ENCODE measurements around the gene TFF2. TPM values are rescaled to one million over a fixed set of nuclear protein-coding genes. Genes with fewer than 3 reads are reported as not detected.
A peak's percentile ranks its signal among the peaks of the same experiment; 100 is the strongest.

Gene TFF2
- total RNA-seq, 2 experiments from 2014 or later = not detected

DNA sequence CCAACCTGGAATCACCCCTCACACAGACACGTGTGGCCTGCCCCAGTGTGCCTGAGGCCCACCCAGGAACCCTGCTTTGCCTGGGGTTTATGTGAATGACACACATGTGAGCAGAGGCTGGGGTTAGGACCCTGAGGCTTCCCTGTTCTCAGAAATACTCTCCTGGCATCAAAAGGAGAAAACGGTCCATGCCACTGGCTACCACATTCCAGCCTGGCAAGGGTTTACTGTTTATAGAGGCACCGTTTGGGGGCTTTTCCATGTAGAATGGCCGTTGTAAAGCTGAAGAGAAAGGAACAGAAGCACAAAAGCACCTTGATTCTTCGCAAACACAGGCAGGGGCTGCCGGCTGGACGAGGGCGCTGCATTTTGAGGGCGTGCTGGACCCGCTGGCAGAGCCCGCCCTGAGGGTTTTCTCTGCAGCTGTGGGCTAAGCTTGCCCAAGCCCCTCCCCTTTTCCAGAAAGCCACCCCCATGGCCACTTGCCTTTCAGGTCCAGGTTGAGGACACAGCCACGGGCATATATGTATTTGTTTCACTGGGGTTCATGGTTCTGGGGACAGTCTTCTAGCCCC, 48.6 kb downstream of the TFF2 start:
- CTCF ChIA-PET = no interaction called here
- Mint-ChIP-seq H3K4me1 (ENCODE audit: low read depth) (peaks cover 8% of the 10 kb centered on the region), H3K4me3 (no peak overlapping the region), H3K27me3 (ENCODE audit: low read depth) (peaks cover 2% of the 10 kb centered on the region), H3K9me3 (no peaks in the 10 kb centered on the region), H3K36me3 (ENCODE audit: low read depth) (no peaks in the 10 kb centered on the region), H3K27ac (no peak overlapping the region)
- intact Hi-C loops (cut with micrococcal nuclease) = no loop called here
- DNase-seq = no peak

DNA sequence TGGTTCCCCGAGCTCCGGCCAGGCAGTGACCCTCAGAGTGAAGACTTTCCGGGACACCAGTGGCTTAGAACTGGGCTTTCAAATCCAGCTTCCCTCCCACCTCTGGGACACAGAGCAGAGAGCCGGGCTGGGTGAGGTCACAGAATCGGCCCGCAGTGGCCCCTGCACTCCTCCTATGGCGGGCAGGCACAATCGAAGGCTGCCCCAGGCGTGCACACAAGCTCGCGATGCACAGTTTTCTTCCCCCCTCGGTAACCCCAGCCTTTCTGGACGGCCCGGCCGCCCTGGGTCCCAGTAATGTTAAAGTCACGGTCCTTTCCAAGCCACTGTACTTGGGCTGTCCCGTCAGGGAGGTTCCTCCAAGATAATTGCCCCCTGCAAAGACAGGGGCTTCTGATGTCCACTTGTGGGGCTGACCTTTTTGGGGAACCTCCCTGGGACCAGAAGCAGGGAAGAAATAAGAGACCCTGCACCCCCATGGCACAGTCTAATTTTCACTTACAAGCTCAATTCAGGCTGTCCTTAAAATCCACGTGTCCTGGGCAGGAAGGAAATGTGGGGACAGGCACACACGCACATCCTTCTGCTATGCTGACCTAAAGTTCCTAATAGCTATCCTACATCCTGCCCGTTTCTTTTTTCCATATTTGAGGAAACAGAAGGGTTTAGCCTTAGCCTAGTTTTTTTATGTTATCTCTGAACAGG, 49.3 kb downstream of the TFF2 start:
- H3K27ac Mint-ChIP-seq = no peak overlapping the region

DNA sequence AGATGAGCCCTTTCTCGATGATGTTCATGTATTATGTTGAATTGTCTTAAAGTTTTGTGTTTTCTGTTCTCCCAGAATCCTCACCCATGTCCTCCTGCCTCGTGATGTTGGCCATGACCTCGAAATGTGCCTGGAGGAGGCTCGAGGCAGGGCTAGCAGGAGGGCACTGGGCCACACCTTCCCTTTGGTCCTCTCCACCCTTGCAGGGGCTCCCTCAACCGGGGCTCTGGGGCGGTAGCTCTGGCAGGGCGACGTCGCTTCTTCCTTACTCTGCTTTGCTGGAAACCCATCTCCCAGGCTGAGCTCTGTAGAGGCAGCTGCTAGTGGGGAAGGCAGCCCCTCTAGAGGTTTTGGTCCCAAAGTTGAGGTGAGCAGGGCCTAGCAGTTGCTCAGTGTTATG, 49.8 kb downstream of the TFF2 start:
- H3K27me3 Mint-ChIP-seq (ENCODE audit: low read depth) = no peaks in the 10 kb centered on the region
- no peaks in the 10 kb centered on the region for H3K36me3 Mint-ChIP-seq (ENCODE audit: low read depth)
- intact Hi-C loops (cut with micrococcal nuclease) = no loop called here
- peaks cover 8% of the 10 kb centered on the region for H3K4me1 Mint-ChIP-seq (ENCODE audit: low read depth)
- H3K9me3 Mint-ChIP-seq = no peaks in the 10 kb centered on the region
- no peak overlapping the region for H3K27ac Mint-ChIP-seq
- CTCF ChIA-PET = interaction anchor here (1.0 kb wide), 1 partner anchor 208 kb away, joined by 3 read pairs; no protein-coding TSS in a partner anchor
- H3K4me3 Mint-ChIP-seq = no peak overlapping the region
- no peak for DNase-seq

More for the DNA sequence above, 49.3 kb downstream of the TFF2 start:
- CTCF ChIA-PET = interaction anchor here (1.0 kb wide), 1 partner anchor 208 kb away, joined by 3 read pairs; no protein-coding TSS in a partner anchor
- H3K4me3 Mint-ChIP-seq = no peak overlapping the region
- no peaks in the 10 kb centered on the region for H3K36me3 Mint-ChIP-seq (ENCODE audit: low read depth)
- no peak for DNase-seq
- no peaks in the 10 kb centered on the region for H3K9me3 Mint-ChIP-seq
- peaks cover 8% of the 10 kb centered on the region for H3K4me1 Mint-ChIP-seq (ENCODE audit: low read depth)
- no peaks in the 10 kb centered on the region for H3K27me3 Mint-ChIP-seq (ENCODE audit: low read depth)
- intact Hi-C loops (cut with micrococcal nuclease) = no loop called here

DNA sequence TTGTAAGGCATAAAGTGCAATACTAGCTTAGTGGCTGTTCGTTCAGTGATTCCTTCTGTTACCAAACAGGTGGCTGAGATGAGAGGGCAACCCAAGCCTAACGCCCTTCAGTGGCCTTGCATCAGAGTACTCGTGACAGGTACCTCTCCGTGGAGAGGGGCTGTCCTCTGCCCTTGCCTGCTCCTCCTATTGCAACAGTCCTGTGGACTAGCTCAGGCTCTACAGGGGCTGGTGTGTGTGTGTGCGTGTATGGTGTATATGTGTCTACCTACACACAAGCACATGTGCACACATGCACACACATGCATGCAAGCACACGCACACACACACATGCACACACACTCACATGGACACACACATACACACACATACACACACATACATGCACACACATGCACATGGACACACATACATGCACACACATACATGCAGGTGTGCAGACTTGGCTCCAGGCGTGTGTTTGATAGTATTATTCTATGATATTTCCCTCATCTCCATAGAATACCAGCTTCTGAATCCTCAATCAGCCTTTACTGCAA, 50.7 kb downstream of the TFF2 start:
- H3K4me3 Mint-ChIP-seq = no peak overlapping the region
- H3K9me3 Mint-ChIP-seq = no peaks in the 10 kb centered on the region
- peaks cover 8% of the 10 kb centered on the region for H3K4me1 Mint-ChIP-seq (ENCODE audit: low read depth)
- no peak for DNase-seq
- H3K27ac Mint-ChIP-seq = no peak overlapping the region
- intact Hi-C loops (cut with micrococcal nuclease) = no loop called here
- CTCF ChIA-PET = interaction anchor here (0.8 kb wide), 1 partner anchor 10 kb away, joined by 3 read pairs; no protein-coding TSS in a partner anchor
- peaks cover 4% of the 10 kb centered on the region for H3K36me3 Mint-ChIP-seq (ENCODE audit: low read depth)
- H3K27me3 Mint-ChIP-seq (ENCODE audit: low read depth) = no peaks in the 10 kb centered on the region

DNA sequence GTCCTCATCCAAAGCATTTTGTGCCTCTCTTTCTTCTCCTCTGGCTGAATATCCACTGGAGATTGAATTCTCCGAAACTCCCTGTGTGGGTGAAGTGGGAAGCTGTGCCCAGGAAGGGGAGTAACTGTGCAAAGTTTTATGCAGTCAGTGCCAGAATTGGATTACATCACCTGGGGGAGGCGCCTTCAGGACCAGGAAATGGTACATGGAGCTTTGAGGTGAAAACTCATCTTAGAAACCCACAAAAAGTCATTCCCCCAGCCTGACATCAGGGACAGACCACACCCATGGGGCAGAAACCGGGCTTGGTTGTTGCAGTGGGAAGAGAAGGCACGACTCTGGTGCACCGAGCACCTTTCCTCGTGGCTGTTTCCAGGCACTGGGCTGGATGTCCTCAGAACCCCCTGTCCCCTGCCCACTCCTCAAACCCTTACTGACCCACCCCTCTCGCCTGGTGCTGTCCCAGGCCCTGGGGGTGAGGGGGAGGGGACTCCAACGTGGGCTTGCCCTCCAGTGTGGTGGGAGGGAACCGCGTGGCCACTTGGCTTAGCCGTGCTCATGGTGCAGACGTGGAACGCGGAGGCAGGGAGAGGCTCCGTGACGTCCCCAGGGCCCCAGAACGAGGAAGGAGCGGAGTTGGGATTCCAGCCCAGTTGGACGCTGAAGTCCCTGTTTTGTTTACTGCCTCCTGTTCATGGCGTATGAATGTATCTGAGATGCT, 51.3 kb downstream of the TFF2 start:
- peaks cover 8% of the 10 kb centered on the region for H3K4me1 Mint-ChIP-seq (ENCODE audit: low read depth)
- intact Hi-C loops (cut with micrococcal nuclease) = no loop called here
- no peaks in the 10 kb centered on the region for H3K27me3 Mint-ChIP-seq (ENCODE audit: low read depth)
- peaks cover 5% of the 10 kb centered on the region for H3K36me3 Mint-ChIP-seq (ENCODE audit: low read depth)
- peak; percentile 65 for DNase-seq
- H3K27ac Mint-ChIP-seq = no peak overlapping the region
- no peak overlapping the region for H3K4me3 Mint-ChIP-seq
- CTCF ChIA-PET = interaction anchor here (0.8 to 1.4 kb wide), 2 partner anchors 10 to 41 kb away, joined by 3 read pairs; no protein-coding TSS in a partner anchor
- no peaks in the 10 kb centered on the region for H3K9me3 Mint-ChIP-seq

DNA sequence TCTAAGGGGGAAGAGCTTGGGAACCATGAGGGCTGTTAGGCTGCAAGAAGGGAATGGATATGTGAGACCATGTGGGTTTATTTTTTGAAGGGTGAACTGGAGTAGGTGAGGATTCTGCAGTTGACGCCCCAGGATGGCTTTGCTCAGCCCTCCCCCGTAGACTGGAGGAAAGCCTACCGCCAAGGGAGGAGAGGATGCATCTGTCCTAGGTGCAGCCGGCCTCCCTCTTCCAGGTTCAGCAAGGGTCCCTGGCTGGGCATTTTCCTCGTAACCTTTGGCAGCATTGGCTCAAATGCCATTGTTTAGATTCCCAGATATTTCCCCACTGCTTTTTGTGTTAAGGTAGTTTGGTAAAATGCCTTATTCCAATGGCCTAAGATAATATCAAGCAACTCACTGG, 52.1 kb downstream of the TFF2 start:
- Mint-ChIP-seq H3K27ac (no peak overlapping the region), H3K27me3 (ENCODE audit: low read depth) (no peaks in the 10 kb centered on the region), H3K4me3 (no peak overlapping the region), H3K9me3 (no peaks in the 10 kb centered on the region), H3K36me3 (ENCODE audit: low read depth) (peaks cover 5% of the 10 kb centered on the region), H3K4me1 (ENCODE audit: low read depth) (peaks cover 8% of the 10 kb centered on the region)
- no peak for DNase-seq
- CTCF ChIA-PET = interaction anchor here (1.4 to 1.9 kb wide), 2 partner anchors 11 to 40 kb away, joined by 3 to 4 read pairs; no protein-coding TSS in a partner anchor
- intact Hi-C loops (cut with micrococcal nuclease) = no loop called here

DNA sequence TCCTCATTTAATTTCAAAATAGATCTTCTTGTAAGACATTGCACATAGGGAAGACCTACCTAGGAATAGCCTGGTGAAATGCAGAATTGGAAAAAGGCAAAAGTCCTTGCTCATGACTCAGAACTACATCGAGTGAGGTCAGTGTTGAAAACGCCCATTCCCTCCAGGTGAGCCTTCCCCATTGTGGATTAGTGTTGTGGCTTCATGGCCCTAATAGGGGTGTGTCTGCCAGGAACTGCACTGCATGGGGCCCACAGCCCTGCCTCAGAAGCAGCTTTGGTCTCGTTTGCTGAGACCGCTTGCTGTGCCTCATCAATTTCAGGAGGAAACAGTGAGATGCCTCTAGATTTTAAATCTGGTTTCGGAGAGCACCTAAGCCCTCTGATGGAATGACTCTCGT, 52.6 kb downstream of the TFF2 start:
- no peak overlapping the region for H3K4me3 Mint-ChIP-seq
- H3K27ac Mint-ChIP-seq = no peak overlapping the region
- CTCF ChIA-PET = interaction anchor here (1.4 to 1.9 kb wide), 2 partner anchors 12 to 39 kb away, joined by 3 to 4 read pairs; no protein-coding TSS in a partner anchor
- peaks cover 5% of the 10 kb centered on the region for H3K36me3 Mint-ChIP-seq (ENCODE audit: low read depth)
- H3K27me3 Mint-ChIP-seq (ENCODE audit: low read depth) = no peaks in the 10 kb centered on the region
- H3K9me3 Mint-ChIP-seq = no peaks in the 10 kb centered on the region
- no peak for DNase-seq
- intact Hi-C loops (cut with micrococcal nuclease) = no loop called here
- H3K4me1 Mint-ChIP-seq (ENCODE audit: low read depth) = peaks cover 8% of the 10 kb centered on the region

DNA sequence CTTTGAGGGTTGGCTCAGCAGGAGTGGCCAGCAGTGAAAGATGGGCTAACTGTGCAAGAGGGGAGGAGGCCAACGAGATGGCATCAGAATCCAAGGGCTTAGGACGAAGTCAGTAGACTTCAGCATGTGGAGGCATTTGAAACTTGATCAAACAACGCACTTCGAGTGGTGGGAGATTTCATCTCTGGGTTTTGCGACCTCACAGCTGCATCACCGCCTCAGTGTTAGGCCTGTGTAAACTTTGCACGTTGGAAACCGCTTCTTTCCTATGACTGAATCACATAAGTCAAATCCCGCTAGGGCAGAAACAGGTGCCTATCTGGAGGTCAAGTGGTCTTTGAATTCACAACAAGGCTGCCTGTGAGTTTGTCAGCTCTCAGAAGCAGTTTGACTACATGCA, 53.4 kb downstream of the TFF2 start:
- Mint-ChIP-seq H3K9me3 (no peaks in the 10 kb centered on the region), H3K4me3 (no peak overlapping the region), H3K27me3 (ENCODE audit: low read depth) (no peaks in the 10 kb centered on the region), H3K27ac (no peak overlapping the region), H3K4me1 (ENCODE audit: low read depth) (peaks cover 8% of the 10 kb centered on the region), H3K36me3 (ENCODE audit: low read depth) (peaks cover 5% of the 10 kb centered on the region)
- CTCF ChIA-PET = interaction anchor here (1.9 kb wide), 1 partner anchor 13 kb away, joined by 4 read pairs; no protein-coding TSS in a partner anchor
- intact Hi-C loops (cut with micrococcal nuclease) = no loop called here
- DNase-seq = no peak

DNA sequence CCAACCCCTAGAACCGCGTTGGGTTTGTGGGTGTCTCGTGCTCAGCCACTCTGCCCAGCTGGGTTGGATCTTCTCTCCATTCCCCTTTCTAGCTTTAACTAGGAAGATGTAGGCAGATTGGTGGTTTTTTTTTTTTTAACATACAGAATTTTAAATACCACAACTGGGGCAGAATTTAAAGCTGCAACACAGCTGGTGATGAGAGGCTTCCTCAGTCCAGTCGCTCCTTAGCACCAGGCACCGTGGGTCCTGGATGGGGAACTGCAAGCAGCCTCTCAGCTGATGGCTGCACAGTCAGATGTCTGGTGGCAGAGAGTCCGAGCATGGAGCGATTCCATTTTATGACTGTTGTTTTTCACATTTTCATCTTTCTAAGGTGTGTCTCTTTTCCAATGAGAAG, 54.3 kb downstream of the TFF2 start:
- Mint-ChIP-seq H3K27me3 (ENCODE audit: low read depth) (no peaks in the 10 kb centered on the region), H3K27ac (no peak overlapping the region), H3K4me1 (ENCODE audit: low read depth) (peaks cover 8% of the 10 kb centered on the region), H3K9me3 (no peaks in the 10 kb centered on the region), H3K36me3 (ENCODE audit: low read depth) (peaks cover 5% of the 10 kb centered on the region), H3K4me3 (no peak overlapping the region)
- intact Hi-C loops (cut with micrococcal nuclease) = no loop called here
- CTCF ChIA-PET = interaction anchor here (1.1 to 1.4 kb wide), 3 partner anchors 13 to 46 kb away, joined by 3 to 8 read pairs (median 5); no protein-coding TSS in a partner anchor
- no peak for DNase-seq

Other genes with a start within 250 kb of the TFF2 start
- gene ABCG1, start 131.9 kb downstream of the TFF2 start, total RNA-seq = 10 to 100 TPM; 27.8 to 28.7 TPM
- not detected for gene TFF3, start 35.6 kb downstream of the TFF2 start, total RNA-seq
- not detected for gene TFF1, start 15.5 kb upstream of the TFF2 start, total RNA-seq
- gene TMPRSS3, start 45.1 kb upstream of the TFF2 start, total RNA-seq = 10 to 100 TPM; 10.9 to 11.5 TPM
- gene UBASH3A, start 52.9 kb upstream of the TFF2 start, total RNA-seq = 10 to 100 TPM; 13.5 to 14.9 TPM
- under 1 TPM in 1 of 2 experiments, not detected in 1; 0.22 TPM for gene RSPH1, start 145.2 kb upstream of the TFF2 start, total RNA-seq
- 10 to 100 TPM; 18.4 to 18.7 TPM for gene SLC37A1, start 162.9 kb upstream of the TFF2 start, total RNA-seq

Measured in activated naive CD4-positive, alpha-beta T cell treated with anti-CD3 and anti-CD28 coated beads for 36 hours (primary cell).